GM21515 (cell line): ENCODE results near the gene KRT72.

Experiments used
- ATAC-seq: cut with Tn5 transposase; IDR thresholded peaks from one replicate; pipeline ENCODE4 v1.9.1; 2021; ENCODE audit not compliant: unreplicated experiment

KRT72 gene

DNA sequence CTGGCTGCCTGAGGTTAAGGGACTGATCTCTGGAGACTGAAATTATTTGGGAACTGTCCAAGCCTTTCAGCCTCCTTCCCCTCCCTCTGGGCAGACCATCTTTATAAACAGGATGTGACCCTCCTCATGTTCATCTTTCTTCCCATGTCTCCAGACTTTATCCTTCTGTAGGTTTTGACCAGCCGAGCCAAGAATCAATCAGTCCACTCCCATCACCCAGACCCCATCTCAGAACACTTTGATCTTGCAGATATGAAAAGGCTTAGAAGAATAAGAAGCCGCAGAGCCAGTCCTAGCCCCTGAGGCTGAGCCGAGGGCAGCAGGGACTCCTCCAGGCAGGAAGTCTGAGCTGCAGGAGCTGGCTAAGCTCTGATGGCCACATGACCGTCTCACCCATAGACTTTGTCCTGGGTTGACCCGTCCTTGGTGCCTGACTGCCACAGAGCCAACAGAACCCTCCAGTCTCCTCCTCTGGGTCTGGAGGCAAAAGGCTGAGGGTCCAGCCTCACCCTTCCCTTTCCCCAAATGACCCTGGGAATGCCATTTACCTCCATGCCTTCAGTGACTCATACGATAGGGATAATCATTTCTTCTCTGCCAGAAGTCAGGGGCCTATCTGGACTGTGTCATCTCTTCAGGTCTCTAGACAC is 49.9 kb downstream of the KRT72 start:
- no peak for ATAC-seq

DNA sequence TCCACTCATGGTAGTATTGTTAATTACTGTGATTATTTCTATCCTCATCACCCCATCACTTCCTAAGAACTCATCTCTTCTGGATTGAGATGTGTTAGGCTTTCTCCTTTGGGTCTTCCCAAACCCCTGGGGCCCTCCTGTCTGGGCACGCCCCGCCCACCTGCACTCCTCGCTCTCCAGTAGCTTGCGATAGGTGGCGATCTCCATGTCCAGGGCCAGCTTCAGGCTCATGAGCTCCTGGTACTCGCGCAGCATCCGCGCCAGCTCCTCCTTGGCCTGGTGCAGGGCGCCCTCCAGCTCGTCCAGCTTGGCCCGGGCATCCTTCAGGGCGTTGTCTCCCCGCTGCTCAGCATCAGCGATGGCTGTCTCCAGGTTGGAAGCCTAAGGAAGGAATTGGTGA is 55.1 kb downstream of the KRT72 start:
- no peak for ATAC-seq

- no peak for ATAC-seq
Measured at GRCh38 chr12:52543985-52544883, 57.0 kb downstream of the KRT72 start.

GRCh38 chr12:52542785-52543318 is 58.4 kb downstream of the KRT72 start:
- ATAC-seq = no peak

DNA sequence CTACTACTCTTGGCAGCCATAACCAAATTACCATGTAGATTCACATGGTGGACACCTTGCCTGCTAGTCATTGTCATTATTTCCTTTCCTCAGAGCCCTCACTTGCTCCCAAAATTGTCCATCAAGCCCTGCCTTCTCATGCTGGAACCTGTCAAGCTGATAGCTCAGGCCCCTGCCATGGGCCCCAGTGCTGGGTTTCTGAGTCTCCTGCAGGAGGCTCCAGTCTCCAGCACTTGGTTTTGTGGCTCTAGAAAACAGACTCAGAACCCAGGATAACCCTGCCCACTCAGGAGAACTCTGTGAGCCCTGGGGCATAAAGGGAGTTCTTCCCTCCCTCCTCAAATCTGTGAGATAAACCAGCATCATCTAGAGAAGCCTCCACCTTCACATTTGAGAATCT is 59.1 kb downstream of the KRT72 start:
- no peak for ATAC-seq

- ATAC-seq = no peak
Measured at GRCh38 chr12:52541709-52542108, 59.6 kb downstream of the KRT72 start.

DNA sequence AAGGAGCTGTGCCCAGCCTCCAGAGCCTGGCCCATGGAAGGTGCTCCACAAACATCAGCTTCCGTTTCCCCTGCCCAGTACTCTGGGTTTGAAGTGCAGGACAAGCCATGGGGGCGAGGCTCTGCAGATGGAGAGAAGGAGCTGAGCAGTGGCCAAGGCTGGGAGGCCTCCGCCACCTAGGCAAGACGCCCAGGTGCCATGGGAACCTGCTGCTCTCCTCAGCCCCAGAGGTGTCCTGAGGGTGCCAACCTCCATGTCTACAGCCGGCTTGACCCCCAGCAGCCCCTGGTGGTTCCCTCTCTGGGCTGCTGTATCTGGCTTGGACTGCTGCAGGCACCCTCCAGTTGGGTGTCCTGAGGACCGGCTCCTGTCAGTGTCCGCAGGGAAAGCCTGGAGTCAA is 60.7 kb downstream of the KRT72 start:
- no peak for ATAC-seq

DNA sequence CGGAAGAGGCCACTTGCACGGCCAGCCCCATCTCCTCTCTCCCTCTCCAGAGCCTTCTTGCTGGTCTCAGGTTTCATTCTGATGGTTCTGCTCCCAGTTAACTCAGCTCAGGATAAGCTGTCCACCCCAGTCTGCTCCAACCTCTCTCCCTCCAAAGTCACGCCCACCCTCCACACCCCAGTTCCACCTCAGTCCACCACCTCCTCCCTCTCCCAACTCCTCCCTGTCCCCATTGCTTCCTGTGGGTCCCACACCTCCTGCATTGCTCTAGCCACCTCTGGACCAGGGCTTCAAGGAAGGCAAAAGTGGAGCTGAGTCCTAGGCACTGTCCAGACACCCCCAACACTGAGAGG is 61.5 kb downstream of the KRT72 start:
- no peak for ATAC-seq

GRCh38 chr12:52539083-52539820 is 62.0 kb downstream of the KRT72 start:
- no peak for ATAC-seq

DNA sequence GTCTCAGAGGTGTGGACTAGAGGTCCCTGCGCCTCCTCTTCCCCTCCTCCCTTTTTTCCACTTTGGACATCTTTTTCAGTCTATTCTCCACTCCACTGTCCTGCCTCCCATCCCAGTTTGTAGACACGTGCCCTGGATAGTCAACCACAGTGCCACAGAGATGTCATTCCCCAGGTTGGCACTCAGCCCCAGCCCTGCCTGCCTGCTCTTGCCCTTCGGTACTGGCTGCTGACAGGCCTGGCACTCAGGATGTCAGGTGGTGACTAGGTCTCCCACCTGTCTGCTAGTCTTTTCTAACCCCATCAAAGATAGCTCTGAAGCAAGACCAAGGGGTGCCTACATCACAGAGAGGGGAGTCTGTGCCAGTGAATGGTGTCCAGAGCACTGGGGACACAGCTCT is 64.2 kb downstream of the KRT72 start:
- no peak for ATAC-seq
